IPS-NIHi7 (cell line): Measurements from ENCODE around the gene SOBP.

Source experiments
- DNase-seq: peaks from one replicate; pipeline ENCODE4 v3.0.0; 2012; ENCODE audit warnings: mixed read lengths; ENCODE audit errors: extremely low spot score

SOBP gene

GRCh38 chr6:107658920-107659865, 169.3 kb downstream of the SOBP start:
- no peak for DNase-seq

GRCh38 chr6:107660839-107661238, 170.9 kb downstream of the SOBP start:
- no peak for DNase-seq

GRCh38 chr6:107661291-107661690, 171.4 kb downstream of the SOBP start:
- no peak for DNase-seq

- DNase-seq, result no peak
These were observed 172.4 kb downstream of the SOBP start for GRCh38 chr6:107662333-107662732.

GRCh38 chr6:107663308-107663707, 173.4 kb downstream of the SOBP start:
- DNase-seq, result no peak

DNA sequence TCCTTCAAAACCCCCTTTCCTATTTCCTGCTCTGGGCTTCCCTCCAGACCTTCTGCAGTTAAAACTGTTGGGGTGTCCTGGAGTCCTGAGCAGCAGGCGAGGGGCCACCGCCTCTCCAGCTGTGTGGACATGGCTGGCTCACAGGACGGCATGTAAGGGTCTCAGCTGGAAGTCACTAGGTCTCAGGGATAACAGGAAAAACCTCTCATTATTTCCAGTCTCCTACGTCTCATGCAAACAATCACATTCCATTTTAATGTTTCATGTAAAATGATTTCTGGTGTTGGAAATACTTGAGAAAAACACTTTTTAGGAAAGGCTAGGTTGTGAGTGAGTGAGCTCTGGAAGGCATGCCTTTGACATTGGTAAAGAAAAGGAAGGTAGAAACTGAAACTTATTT, 175.5 kb downstream of the SOBP start:
- no peak for DNase-seq

- no peak for DNase-seq
These were observed 176.4 kb downstream of the SOBP start for GRCh38 chr6:107666084-107666980.

DNA sequence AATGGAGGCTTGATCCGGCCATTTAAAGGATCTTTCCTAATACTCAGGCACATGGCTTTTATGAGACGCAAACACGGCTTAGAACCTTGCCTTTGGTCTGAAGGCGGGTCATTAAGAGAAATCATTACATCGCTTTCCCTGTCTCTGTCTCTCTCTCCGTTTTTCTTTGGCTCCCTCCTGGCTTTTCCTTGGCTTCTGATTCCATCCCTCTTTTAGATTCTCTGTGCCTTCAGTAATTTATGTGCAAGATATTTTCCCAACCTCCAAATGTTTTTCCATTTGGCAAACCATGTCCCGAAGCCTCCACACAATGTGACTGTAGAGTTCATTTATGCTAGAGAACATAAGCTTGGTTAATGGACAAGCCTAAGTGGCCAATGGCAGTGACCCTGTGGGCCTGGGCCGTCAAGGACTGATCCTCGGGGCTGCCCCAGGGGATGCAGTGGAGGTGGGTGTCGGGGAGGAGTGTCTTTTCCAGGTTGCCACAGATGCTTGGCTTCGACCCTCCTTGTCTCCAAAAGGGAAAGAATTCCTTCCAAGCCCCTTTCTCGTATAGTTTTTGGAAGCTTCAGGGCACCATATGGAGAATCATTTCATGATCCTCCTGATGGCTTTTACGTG, 177.2 kb downstream of the SOBP start:
- no peak for DNase-seq

GRCh38 chr6:107667790-107668189, 177.9 kb downstream of the SOBP start:
- no peak for DNase-seq

GRCh38 chr6:107668743-107669474, 179.0 kb downstream of the SOBP start:
- DNase-seq, result no peak

DNA sequence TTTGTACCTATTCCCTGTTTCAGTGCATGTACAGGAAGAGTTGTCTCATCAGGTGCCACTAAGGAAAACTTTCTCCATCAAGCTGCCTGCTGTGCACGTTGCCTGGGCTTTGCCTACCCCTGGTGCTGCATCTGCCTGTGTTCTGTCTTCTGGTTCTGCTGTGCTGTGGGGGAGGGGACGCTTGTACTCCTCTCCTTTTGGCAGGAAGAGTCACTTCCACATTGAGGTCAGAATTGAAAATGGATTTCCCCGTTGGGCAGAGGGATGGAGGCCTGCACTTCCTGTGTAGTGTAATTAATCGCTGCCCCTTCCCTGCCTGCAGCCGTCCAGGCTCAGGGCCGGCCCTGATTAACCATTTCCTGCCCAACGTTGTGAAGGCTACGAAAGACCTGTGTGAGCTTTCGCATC, 180.9 kb downstream of the SOBP start:
- DNase-seq, result peak; percentile 44

GRCh38 chr6:107673076-107673494, 183.2 kb downstream of the SOBP start:
- DNase-seq, result no peak

DNA sequence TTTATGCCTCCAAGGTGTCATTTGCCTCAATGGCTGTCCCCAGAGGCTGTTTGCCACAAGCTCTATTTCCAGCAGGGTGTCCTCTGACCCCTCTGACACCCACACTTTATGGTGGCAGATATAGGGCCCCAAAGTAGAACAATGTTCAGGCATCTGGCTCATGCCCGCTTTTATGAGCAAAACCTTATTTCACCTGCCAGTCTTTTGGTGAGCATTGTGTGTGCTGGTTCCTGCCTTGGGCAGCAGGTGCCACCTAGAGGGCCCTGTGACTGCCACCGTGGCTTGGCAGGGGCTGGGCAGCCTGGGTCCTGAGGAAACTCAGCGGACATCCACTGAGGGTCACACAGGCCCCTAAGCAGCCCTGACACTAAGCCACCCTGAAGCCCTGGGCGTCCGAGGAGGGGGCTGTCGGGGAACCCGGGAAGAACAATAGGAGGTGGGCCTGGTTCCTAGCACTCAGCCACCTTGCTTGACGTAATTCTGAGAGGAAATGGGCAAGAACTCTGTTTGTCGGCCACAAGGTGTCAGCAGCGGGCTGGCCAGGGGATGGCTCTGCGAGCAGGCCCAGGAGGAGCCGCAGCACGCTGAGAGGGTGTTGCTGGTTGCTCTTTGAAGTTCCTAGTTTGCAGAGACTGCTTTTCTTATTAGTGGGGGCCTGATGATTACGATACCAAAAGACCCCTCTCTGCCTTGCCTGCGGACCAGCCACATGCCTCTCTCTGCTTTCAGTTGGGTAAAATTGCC, 185.2 kb downstream of the SOBP start:
- DNase-seq, result peak; percentile 95

DNA sequence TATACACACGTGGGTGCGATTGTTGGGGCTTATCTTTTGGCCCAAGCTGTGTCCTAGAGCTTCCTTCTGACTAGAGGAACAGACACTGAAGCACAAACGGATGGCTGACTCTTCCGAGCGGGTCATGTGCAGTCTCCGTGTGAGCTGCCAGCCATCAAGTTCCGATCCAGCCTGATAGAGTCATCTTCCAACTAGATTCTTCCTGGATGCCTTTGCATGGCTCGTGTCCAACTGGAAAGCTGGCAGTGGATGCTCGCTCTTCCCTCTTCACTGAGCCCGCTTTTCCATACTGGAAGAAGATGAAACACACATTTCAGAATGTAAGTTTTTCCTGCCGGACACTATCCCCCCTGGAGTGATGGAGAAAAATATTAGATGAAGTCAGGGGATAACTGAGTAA, 186.1 kb downstream of the SOBP start:
- no peak for DNase-seq

GRCh38 chr6:107677399-107677798, 187.5 kb downstream of the SOBP start:
- no peak for DNase-seq

DNA sequence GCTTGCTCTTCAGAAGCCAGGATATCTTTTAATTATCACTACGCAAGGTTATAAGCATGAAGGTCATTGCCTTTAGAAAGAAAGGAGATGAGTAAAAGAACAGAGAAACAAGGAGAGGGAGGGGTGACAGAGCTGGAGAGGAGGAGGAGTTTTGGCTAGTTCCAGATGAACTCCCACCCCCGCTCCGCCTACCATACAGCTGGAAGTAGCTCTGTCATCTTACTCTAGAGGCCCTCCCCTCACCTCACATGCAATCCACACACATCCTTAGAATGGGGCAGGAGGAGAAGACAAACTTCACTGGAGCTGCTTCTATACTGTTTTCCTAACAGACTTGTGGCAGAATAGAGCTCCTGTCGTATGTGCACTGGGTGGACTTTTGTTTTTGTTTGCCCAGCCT, 189.5 kb downstream of the SOBP start:
- peak; percentile 80 for DNase-seq

DNA sequence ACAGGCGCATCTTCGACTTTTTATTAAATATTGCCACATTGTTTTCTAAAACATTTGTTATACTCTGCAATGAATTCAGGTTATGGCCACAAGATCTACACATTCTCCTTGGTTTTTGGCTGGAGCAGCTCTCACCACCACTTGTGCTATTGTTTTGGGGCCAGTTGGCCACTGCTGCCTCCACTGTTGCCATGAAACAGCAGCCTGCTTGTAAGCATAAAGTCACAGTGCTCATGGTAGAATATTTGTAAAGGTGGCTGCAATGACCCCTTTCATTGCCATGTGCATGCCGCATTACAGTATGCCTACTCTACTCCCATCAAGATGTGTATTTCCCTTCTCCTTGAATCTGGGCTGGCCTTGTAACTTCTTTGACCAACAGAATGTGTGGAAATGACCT, 192.8 kb downstream of the SOBP start:
- DNase-seq, result no peak

DNA sequence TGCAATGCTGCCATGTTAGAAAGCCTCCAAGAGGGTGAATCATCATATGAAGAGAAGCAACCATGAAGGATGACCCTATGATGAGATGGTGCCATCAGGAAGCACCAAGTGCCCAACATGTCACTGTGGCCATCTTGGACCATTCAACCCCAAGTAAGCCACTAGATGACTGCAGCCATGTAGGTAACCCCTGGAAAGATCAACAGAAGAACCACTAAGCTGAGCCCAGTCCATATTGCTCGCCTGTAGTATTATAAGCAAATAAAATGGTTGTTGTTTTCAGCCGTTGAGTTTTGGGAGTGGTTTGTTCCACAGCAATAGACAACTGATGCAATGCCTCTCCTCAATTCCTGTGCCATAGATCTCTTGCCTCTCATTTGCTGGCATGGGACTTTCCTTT, 193.3 kb downstream of the SOBP start:
- no peak for DNase-seq

- DNase-seq, result no peak
These were observed 195.1 kb downstream of the SOBP start for GRCh38 chr6:107684996-107685395.

DNA sequence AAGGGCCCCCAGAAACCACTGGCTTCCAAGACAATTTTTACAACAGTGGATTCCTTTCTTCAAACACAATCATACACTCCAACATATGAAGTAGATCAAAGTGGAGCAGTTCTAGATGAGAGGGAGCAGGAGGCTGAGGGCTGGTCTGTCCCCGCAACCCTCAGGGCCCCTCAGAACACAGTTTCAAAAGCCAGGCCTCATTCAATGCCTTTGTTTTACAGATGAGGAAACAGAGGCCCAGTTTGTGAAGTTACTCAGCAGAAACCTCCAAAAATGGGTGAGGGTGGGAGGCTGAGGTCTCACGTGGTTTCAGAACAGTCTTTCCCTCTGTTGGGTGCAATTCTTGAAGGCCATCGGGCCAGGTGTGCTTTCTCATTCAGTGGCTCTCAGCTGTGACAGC, 199.3 kb downstream of the SOBP start:
- no peak for DNase-seq
